Right atrium auricular region (tissue), 2 donors: ENCODE data around the gene NAT9. TPM values are rescaled to one million over a fixed set of nuclear protein-coding genes. Genes with fewer than 3 reads are reported as not detected.

ENCODE experiments used
- DNase-seq: peaks from one replicate; pipeline ENCODE4 v3.0.0-alpha.2; 2019; ENCODE audit warnings: low spot score
- H3K27ac ChIP-seq, 2 donors: fragments of 200-600 bp; sonication (generic); 1 replicate in 1 of 2; 2 replicates in 1 of 2; pipeline ENCODE4 v1.5.1; 2016 to 2019
- H3K27me3 ChIP-seq, 2 donors: fragments of 200-600 bp; sonication (generic); one replicate each; pipeline versions ENCODE4 v1.5.1 to v1.6.0; 2017 to 2019
- H3K36me3 ChIP-seq: fragments of 200-600 bp; sonication (generic); one replicate; pipeline ENCODE4 v1.5.1; 2016
- H3K4me1 ChIP-seq, 2 donors: fragments of 200-600 bp; sonication (generic); one replicate each; pipeline versions ENCODE4 v1.5.1 to v1.6.0; 2017 to 2019
- H3K4me3 ChIP-seq, 2 donors: fragments of 200-600 bp; sonication (generic); 1 replicate in 1 of 2; 2 replicates in 1 of 2; pipeline ENCODE4 v1.5.1; 2017 to 2019; ENCODE audit warnings: mild to moderate bottlenecking in 1 of 2, moderate library complexity in 1 of 2
- H3K9me3 ChIP-seq, 2 donors: fragments of 200-600 bp; sonication (generic); one replicate each; pipeline ENCODE4 v1.5.1; 2019
- total RNA-seq, 2 donors: library from RNA; depleted of rRNA; stranded (reverse); fragments of >200 nt; gene quantifications; one replicate each; pipeline ENCODE4 v1.1.0, GENCODE V29; 2016
- TF ChIP-seq, protein P1 (sequence below), 2 donors: fragments of 200-600 bp; sonication (generic); IDR thresholded peaks; one replicate each; pipeline ENCODE4 v1.5.1; 2019; ENCODE audit warnings: antibody characterized with exemption in 2 of 2

Gene NAT9
- total RNA-seq, 2 donors from 2014 or later = 16.2 to 18.7 TPM

DNA sequence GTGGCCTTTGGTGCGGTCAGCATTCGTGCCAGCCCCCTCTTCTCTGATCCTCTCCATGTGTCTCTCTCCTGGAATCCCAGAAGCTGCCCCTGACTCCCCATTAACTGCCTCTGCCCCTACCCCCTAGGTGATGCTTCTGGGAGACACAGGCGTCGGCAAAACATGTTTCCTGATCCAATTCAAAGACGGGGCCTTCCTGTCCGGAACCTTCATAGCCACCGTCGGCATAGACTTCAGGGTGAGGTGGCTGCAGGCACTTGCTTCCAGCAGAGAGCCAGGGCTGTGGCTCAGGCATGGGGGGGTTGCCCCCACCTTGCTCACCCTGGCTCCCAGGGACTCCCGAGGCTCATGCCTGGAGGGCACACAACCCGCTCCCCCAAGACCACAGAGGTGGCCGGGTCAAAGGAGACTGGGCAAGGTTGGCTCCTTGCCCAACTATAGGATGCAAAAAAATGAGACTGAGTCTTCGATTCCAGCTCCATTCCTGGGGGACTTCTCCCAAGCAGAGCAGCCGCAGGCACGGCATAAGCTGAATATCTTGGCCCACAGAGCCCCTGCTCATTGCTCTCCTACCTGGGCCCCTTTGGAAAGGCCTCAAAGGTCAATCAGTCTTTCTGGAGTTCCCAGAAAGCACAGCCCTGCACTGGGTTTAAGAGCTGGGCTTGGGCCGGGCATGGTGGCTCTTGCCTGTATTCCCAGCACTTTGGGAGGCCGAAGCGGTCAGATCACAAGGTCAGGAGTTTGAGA, 35.3 kb downstream of the NAT9 start:
- TF ChIP-seq, protein P1, sequence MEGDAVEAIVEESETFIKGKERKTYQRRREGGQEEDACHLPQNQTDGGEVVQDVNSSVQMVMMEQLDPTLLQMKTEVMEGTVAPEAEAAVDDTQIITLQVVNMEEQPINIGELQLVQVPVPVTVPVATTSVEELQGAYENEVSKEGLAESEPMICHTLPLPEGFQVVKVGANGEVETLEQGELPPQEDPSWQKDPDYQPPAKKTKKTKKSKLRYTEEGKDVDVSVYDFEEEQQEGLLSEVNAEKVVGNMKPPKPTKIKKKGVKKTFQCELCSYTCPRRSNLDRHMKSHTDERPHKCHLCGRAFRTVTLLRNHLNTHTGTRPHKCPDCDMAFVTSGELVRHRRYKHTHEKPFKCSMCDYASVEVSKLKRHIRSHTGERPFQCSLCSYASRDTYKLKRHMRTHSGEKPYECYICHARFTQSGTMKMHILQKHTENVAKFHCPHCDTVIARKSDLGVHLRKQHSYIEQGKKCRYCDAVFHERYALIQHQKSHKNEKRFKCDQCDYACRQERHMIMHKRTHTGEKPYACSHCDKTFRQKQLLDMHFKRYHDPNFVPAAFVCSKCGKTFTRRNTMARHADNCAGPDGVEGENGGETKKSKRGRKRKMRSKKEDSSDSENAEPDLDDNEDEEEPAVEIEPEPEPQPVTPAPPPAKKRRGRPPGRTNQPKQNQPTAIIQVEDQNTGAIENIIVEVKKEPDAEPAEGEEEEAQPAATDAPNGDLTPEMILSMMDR (IDR thresholded peaks at IDR 0.05) = no peak
- Histone ChIP-seq H3K9me3 (no peaks in the 10 kb centered on the region), H3K27me3 (peaks cover 8 to 19% of the 10 kb centered on the region in 2 donors), H3K4me1 (peaks cover 0 to 36% of the 10 kb centered on the region in 2 donors), H3K36me3 (no peaks in the 10 kb centered on the region), H3K4me3 (no peak overlapping the region), H3K27ac (no peak overlapping the region)
- DNase-seq = no peak

DNA sequence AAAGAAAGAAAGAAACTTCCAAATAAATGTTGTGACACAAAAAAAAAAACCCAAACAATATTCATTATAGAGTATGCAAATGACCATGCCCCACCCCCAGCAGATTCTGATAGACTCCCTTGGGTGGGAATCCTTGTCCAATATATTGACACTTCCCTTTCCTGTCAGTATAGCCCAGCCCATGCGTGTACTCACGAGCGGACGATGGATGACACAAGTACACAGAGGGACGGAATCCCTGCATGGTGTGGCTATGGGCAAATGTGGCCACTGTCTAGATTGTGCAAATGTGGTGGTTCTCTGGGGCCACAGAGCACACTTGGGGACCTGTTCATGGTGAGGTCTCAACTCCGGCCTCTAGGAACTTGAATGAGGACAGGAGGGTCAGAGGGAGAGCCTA, 36.0 kb downstream of the NAT9 start:
- H3K9me3 ChIP-seq = no peaks in the 10 kb centered on the region
- no peak overlapping the region for H3K27ac ChIP-seq
- H3K4me1 ChIP-seq = peaks cover 0 to 35% of the 10 kb centered on the region in 2 donors
- no peaks in the 10 kb centered on the region for H3K36me3 ChIP-seq
- no peak for DNase-seq
- peaks cover 8 to 19% of the 10 kb centered on the region in 2 donors for H3K27me3 ChIP-seq
- H3K4me3 ChIP-seq = no peak overlapping the region
- TF ChIP-seq, protein P1 (IDR thresholded peaks at IDR 0.05) = no peak

DNA sequence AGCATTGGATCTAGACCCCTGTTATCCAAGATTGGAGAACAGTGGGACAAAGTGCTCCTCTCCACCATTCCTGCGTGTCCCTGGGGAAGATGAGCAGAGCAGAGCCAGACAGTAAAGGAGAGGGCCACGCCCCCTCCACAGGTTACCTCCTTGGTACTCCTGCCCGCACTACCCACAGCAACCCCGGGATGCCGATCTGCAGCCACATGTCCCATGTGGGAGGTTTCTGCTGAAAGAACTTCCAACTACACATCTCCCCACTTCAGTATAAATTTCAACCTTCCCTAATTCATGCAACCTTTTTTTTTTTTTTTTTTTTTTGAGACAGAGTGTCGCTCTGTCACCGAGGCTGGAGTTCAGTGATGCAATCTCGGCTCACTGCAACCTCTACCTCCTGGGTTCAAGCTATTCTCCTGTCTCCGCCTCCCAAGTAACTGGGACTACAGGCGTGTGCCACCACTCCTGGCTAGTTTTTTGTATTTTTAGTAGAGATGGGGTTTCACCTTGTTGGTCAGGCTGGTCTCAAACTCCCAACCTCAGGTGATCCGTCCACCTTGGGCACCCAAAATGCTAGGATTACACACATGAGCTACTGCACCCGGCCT, 36.8 kb downstream of the NAT9 start:
- no peak for DNase-seq
- H3K27me3 ChIP-seq = peaks cover 8 to 19% of the 10 kb centered on the region in 2 donors
- peaks cover 0 to 29% of the 10 kb centered on the region in 2 donors for H3K4me1 ChIP-seq
- H3K36me3 ChIP-seq = no peaks in the 10 kb centered on the region
- no peaks in the 10 kb centered on the region for H3K9me3 ChIP-seq
- TF ChIP-seq, protein P1 (IDR thresholded peaks at IDR 0.05) = no peak
- H3K27ac ChIP-seq = no peak overlapping the region
- H3K4me3 ChIP-seq = no peak overlapping the region

DNA sequence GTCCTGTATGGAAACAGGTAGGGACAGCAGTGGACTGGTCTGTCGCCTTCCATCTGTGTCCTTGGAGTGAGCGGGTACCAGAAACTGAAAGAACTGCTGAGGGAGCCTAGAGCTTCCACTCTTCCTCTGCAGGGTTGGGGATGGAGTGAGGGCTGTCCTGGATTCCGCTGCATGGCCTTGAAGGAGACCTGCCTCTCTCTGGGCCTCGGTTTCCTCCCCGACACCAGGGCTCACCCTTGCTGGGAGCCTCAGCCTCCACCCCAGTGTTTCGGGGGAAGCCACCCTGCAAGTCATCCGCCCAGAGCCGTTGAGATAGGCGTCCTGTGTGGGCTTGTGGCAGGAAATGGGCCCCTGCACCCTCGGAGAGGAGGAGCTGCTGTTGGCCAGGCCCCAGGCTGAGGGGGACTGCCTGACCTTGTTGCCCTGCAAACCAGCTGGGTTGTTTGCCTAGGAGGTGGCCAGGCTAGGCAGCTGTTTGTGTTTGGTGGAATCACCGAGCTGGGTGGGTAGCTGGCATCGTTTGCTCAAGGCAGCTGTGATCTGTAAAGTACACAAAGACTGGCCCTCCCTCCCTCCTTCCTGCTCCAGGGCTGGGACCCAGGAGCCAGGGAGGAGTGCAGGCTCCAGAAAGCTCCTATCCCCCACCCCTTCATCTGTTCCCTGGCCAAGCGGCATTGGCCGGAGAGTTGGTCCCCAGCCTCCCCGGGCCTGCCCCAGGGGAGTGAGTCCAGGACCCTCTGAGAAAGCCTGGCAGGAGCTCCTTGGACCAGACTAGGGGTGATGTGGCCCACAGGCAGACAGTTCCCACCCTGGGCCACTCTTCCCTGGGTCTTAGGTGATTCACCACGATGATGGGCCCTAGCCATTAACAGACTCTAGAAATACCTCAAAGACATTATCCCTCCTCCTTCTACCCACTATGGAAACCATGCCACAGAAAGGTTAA, 37.8 kb downstream of the NAT9 start:
- Histone ChIP-seq H3K27ac (no peak overlapping the region), H3K4me1 (peaks cover 0 to 26% of the 10 kb centered on the region in 2 donors), H3K4me3 (peak overlapping the region in 1 of 2 donors; percentile 47), H3K9me3 (no peaks in the 10 kb centered on the region), H3K36me3 (no peaks in the 10 kb centered on the region), H3K27me3 (peaks cover 8 to 19% of the 10 kb centered on the region in 2 donors)
- no peak for DNase-seq
- TF ChIP-seq, protein P1 (IDR thresholded peaks at IDR 0.05) = no peak

DNA sequence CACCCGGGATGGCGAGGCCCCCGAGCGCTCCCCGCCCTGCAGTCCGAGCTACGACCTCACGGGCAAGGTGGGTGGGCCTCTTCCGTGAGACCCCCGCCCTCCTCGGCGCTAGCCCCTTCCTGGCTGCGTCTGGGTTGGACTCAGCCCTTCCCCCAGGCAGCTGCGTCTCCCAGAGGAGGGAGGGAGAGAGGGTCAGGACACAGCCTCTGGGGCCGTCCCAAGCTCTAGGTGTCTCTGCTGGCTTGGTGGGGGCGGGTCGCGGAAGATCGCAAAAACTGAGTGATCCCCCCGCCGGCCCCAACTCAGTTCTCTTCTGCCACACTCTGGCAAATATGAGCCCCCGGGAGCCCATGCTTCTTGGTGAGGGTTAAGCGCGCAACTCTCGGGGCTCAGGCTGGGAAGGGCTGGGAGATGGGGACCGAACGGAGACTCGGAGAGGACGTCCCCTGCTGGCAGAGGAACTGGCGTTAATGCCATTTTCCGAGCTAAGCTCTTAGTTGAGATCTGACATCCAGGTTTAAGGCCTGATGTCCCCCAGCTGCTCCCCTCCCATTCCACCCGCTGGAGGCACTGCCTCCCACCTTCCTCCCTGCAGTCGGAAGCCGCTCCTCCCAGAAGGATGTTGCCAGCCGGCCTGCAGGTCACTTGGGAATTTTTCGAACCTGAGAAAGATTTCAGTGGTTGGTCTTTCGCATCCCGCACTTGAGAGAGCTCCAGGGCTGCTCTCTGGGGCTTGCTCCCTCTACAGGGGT, 38.7 kb downstream of the NAT9 start:
- peaks cover 0 to 26% of the 10 kb centered on the region in 2 donors for H3K4me1 ChIP-seq
- no peaks in the 10 kb centered on the region for H3K9me3 ChIP-seq
- H3K27ac ChIP-seq = peak overlapping the region in 1 of 2 donors; percentile 28
- peak overlapping the region; percentile 19 to 47 for H3K4me3 ChIP-seq
- H3K36me3 ChIP-seq = no peaks in the 10 kb centered on the region
- TF ChIP-seq, protein P1 (IDR thresholded peaks at IDR 0.05) = peak in 1 of 2 donors; percentile 46
- peaks cover 8 to 19% of the 10 kb centered on the region in 2 donors for H3K27me3 ChIP-seq
- no peak for DNase-seq
